Measurements from ENCODE around the gene USP17L29. TPM values are rescaled to one million over a fixed set of nuclear protein-coding genes. Genes with fewer than 3 reads are reported as not detected.

USP17L29 gene
- total RNA-seq, 2 donors from 2014 or later: not detected

Other genes with a start within 250 kb of the USP17L29 start
- not detected for gene FAM90A26, start 183.2 kb upstream of the USP17L29 start, total RNA-seq
- gene USP17L10, start 143.0 kb upstream of the USP17L29 start, total RNA-seq: not detected
- gene USP17L11, start 138.2 kb upstream of the USP17L29 start, total RNA-seq: not detected
- not detected for gene USP17L12, start 133.5 kb upstream of the USP17L29 start, total RNA-seq
- not detected for gene USP17L13, start 128.7 kb upstream of the USP17L29 start, total RNA-seq
- not detected for gene USP17L15, start 119.3 kb upstream of the USP17L29 start, total RNA-seq
- not detected for gene USP17L17, start 109.8 kb upstream of the USP17L29 start, total RNA-seq
- gene USP17L18, start 105.0 kb upstream of the USP17L29 start, total RNA-seq: not detected
- gene USP17L19, start 100.3 kb upstream of the USP17L29 start, total RNA-seq: not detected
- gene USP17L20, start 95.5 kb upstream of the USP17L29 start, total RNA-seq: not detected
- not detected for gene USP17L21, start 90.8 kb upstream of the USP17L29 start, total RNA-seq
- gene USP17L22, start 86.0 kb upstream of the USP17L29 start, total RNA-seq: not detected
- not detected for gene USP17L24, start 28.5 kb upstream of the USP17L29 start, total RNA-seq
- gene USP17L25, start 23.7 kb upstream of the USP17L29 start, total RNA-seq: not detected
- gene USP17L26, start 19.0 kb upstream of the USP17L29 start, total RNA-seq: not detected
- not detected for gene USP17L5, start 14.2 kb upstream of the USP17L29 start, total RNA-seq
- not detected for gene USP17L27, start 9.5 kb upstream of the USP17L29 start, total RNA-seq
- not detected for gene USP17L28, start 4.7 kb upstream of the USP17L29 start, total RNA-seq
- gene USP17L30, start 9.5 kb downstream of the USP17L29 start, total RNA-seq: not detected
- gene DEFB131A, start 90.8 kb downstream of the USP17L29 start, total RNA-seq: not detected

All from activated T-helper 17 cell treated with anti-CD3 and anti-CD28 coated beads, Interleukin-2, amount 50 U/mL, for 72 hours (primary cell).